ENCODE data around the gene ERCC2. TPM values are rescaled to one million over a fixed set of nuclear protein-coding genes. Genes with fewer than 3 reads are reported as not detected.

ERCC2 gene
- total RNA-seq, 4 donors from 2014 or later, result 9.4 to 19.5 (median 17.6) TPM

GRCh38 chr19:45303269-45304060 lies 66.9 kb downstream of the ERCC2 start:
- H3K36me3 ChIP-seq, result peaks cover 0 to 48% (median 0%) of the 10 kb centered on the region in 3 donors
- WGBS, 2 donors, result 90 to 94% methylated on average over 12 of the region's 12 CpGs
- H3K27ac ChIP-seq, result no peak overlapping the region
- no peaks in the 10 kb centered on the region for H3K27me3 ChIP-seq
- no peak for DNase-seq (ENCODE audit: low spot score in 2 of 2)
- TF ChIP-seq EP300 (IDR thresholded peaks at IDR 0.05) (no peak), POLR2A (IDR thresholded peaks at IDR 0.05) (no peak), CTCF (IDR thresholded peaks at IDR 0.05) (no peak)
- peaks cover 0 to 11% (median 0%) of the 10 kb centered on the region in 4 donors for H3K9me3 ChIP-seq
- no peaks in the 10 kb centered on the region for H3K4me1 ChIP-seq
- no peak overlapping the region for H3K4me3 ChIP-seq

- no peak for DNase-seq (ENCODE audit: low spot score in 2 of 2)
- Histone ChIP-seq H3K9me3 (peaks cover 0 to 11% (median 0%) of the 10 kb centered on the region in 4 donors), H3K27me3 (no peaks in the 10 kb centered on the region), H3K27ac (no peak overlapping the region), H3K4me3 (no peak overlapping the region), H3K4me1 (no peaks in the 10 kb centered on the region), H3K36me3 (peaks cover 0 to 59% (median 0%) of the 10 kb centered on the region in 3 donors)
- WGBS, 2 donors, result 88 to 94% methylated on average over 23 to 27 of the region's 27 CpGs
- TF ChIP-seq POLR2A (IDR thresholded peaks at IDR 0.05), result no peak
- no peak for TF ChIP-seq EP300 (IDR thresholded peaks at IDR 0.05)
- TF ChIP-seq CTCF (IDR thresholded peaks at IDR 0.05), result no peak
Observed at GRCh38 chr19:45302416-45302815, 68.0 kb downstream of the ERCC2 start.

Other genes with a start within 250 kb of the ERCC2 start
- gene NKPD1, start 209.6 kb downstream of the ERCC2 start, total RNA-seq, result 1 to 10 TPM in 1 of 4 donors, not detected in 3; 1.2 TPM
- 10 to 100 TPM; 13.5 to 52.9 (median 29.1) TPM for gene TRAPPC6A, start 192.3 kb downstream of the ERCC2 start, total RNA-seq
- gene BLOC1S3, start 191.8 kb downstream of the ERCC2 start, total RNA-seq, result 10 to 100 TPM; 12.0 to 42.0 (median 23.7) TPM
- 1 to 10 TPM in 3 of 4 donors, under 1 TPM in 1; 0.63 to 3.7 (median 2.3) TPM for gene EXOC3L2, start 125.2 kb downstream of the ERCC2 start, total RNA-seq
- 10 to 100 TPM; 12.1 to 34.8 (median 25.9) TPM for gene MARK4, start 119.3 kb downstream of the ERCC2 start, total RNA-seq
- gene CKM, start 47.7 kb downstream of the ERCC2 start, total RNA-seq, result 1 to 10 TPM in 1 of 4 donors, under 1 TPM in 1, not detected in 2; 0.30 to 1.3 TPM
- not detected for gene KLC3, start 29.8 kb downstream of the ERCC2 start, total RNA-seq
- gene PPP1R13L, start 34.5 kb upstream of the ERCC2 start, total RNA-seq, result 10 to 100 TPM; 10.0 to 27.9 (median 17.1) TPM
- 10 to 100 TPM in 1 of 4 donors, 1 to 10 TPM in 3; 2.2 to 10.8 (median 6.2) TPM for gene POLR1G, start 36.1 kb upstream of the ERCC2 start, total RNA-seq
- 100 to 1,000 TPM in 2 of 4 donors, 10 to 100 TPM in 2; 95.5 to 161 (median 99.2) TPM for gene ERCC1, start 53.3 kb upstream of the ERCC2 start, total RNA-seq
- gene FOSB, start 97.4 kb upstream of the ERCC2 start, total RNA-seq, result 1 to 10 TPM in 2 of 4 donors, under 1 TPM in 2; 0.60 to 4.9 (median 1.8) TPM
- 1 to 10 TPM; 1.5 to 5.9 (median 3.5) TPM for gene RTN2, start 126.5 kb upstream of the ERCC2 start, total RNA-seq
- 1 to 10 TPM in 1 of 4 donors, under 1 TPM in 2, not detected in 1; 0.39 to 5.0 (median 0.60) TPM for gene PPM1N, start 127.9 kb upstream of the ERCC2 start, total RNA-seq
- 10 to 100 TPM; 39.1 to 74.4 (median 59.2) TPM for gene VASP, start 136.9 kb upstream of the ERCC2 start, total RNA-seq
- gene OPA3, start 214.2 kb upstream of the ERCC2 start, total RNA-seq, result 1 to 10 TPM; 4.8 to 6.7 (median 5.7) TPM
- gene GPR4, start 231.6 kb upstream of the ERCC2 start, total RNA-seq, result 10 to 100 TPM; 12.6 to 15.6 (median 13.8) TPM

All from tibial nerve (tissue), 4 donors.